ENCODE measurements around the gene LRRFIP1. TPM values are rescaled to one million over a fixed set of nuclear protein-coding genes. Genes with fewer than 3 reads are reported as not detected.

LRRFIP1 gene
- total and polyA plus RNA-seq, 2 donors (not counting 3 experiments of a cell fraction or from before 2014, with no cell fraction given) = 39.2 to 179 TPM

DNA sequence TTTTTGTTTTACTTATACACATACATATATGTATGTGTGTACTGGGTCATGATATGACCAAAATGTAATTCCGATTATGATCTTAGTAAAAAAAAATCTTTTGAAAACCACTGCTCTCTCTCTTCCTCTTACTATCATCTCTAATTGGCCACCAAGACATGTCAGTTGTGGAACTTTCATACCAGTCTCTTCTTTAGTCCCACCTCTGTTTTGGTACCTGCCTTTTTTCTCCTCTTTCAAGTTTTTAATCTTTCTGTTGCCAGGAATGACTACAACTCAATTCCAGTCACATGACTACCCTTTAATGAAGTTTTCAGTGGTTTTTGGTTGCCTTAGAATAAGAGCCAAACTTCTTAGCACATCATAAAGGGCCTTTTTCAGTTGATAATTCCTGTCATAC, 188.2 kb downstream of the LRRFIP1 start:
- H3K27me3 ChIP-seq (ENCODE audit: control insufficient read depth in 2 of 2, insufficient read depth in 2 of 2, low read length in 2 of 2) = peaks cover 4 to 10% of the 10 kb centered on the region in 2 experiments
- H3K9me1 ChIP-seq (replicated peaks; ENCODE audit: control insufficient read depth, extremely low read depth, insufficient read depth, low read length) = no peaks in the 10 kb centered on the region
- no peak overlapping the region for H3K4me2 ChIP-seq (ENCODE audit: insufficient read depth, low read length)
- no peaks in the 10 kb centered on the region for H4K20me1 ChIP-seq (replicated peaks; ENCODE audit: control insufficient read depth, extremely low read depth, insufficient read depth, low read length)
- intact Hi-C loops (cut with micrococcal nuclease) (no loop called here), dilution Hi-C loops (cut with MboI; ENCODE audit: extremely low pct_ligation_motif_present, low sequenced_read_pairs) (no loop called here)
- no peak overlapping the region for H2AFZ ChIP-seq (ENCODE audit: low read depth, low read length)
- TF ChIP-seq, protein P1, sequence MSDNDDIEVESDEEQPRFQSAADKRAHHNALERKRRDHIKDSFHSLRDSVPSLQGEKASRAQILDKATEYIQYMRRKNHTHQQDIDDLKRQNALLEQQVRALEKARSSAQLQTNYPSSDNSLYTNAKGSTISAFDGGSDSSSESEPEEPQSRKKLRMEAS (IDR thresholded peaks at IDR 0.05; ENCODE audit: insufficient read depth, insufficient read length) = no peak
- no peaks in the 10 kb centered on the region for H3K79me2 ChIP-seq (ENCODE audit: control insufficient read depth, insufficient read depth, low read length)
- H3K9ac ChIP-seq (replicated peaks; ENCODE audit: extremely low read depth, insufficient read depth, low read length) = no peak overlapping the region
- H3K4me3 ChIP-seq (replicated peaks in 1 of 3; ENCODE audit: insufficient read depth in 1 of 3, low read depth in 1 of 3, low read length in 3 of 3) = no peak overlapping the region
- no peak for DNase-seq (ENCODE audit: low read depth, low spot score)
- BruUV-seq (replicated peaks) = no TSS peak
- FAIRE-seq = no peak
- no peak overlapping the region for H3K27ac ChIP-seq (ENCODE audit: insufficient read depth, low read depth, low read length)
- H3K4me1 ChIP-seq (ENCODE audit: control insufficient read depth, extremely low read depth, insufficient read depth, low read length) = no peaks in the 10 kb centered on the region
- H3K36me3 ChIP-seq (ENCODE audit: control insufficient read depth in 2 of 2, extremely low read depth in 1 of 2, insufficient read depth in 2 of 2, low read length in 2 of 2) = no peaks in the 10 kb centered on the region
- ChIA-PET CTCF (interaction anchor here (1.2 kb wide), 1 partner anchor 12 kb away, joined by 4 read pairs; no protein-coding TSS in a partner anchor), POLR2A (no interaction called here)
- no peaks in the 10 kb centered on the region for H3K9me3 ChIP-seq (replicated peaks; ENCODE audit: control insufficient read depth, insufficient read depth, low read length)

GRCh38 chr2:237816531-237816930, 189.1 kb downstream of the LRRFIP1 start:
- Histone ChIP-seq H3K9ac (replicated peaks; ENCODE audit: extremely low read depth, insufficient read depth, low read length) (no peak overlapping the region), H3K9me1 (replicated peaks; ENCODE audit: control insufficient read depth, extremely low read depth, insufficient read depth, low read length) (no peaks in the 10 kb centered on the region), H3K27ac (ENCODE audit: insufficient read depth, low read depth, low read length) (no peak overlapping the region), H3K4me1 (ENCODE audit: control insufficient read depth, extremely low read depth, insufficient read depth, low read length) (no peaks in the 10 kb centered on the region), H3K79me2 (ENCODE audit: control insufficient read depth, insufficient read depth, low read length) (no peaks in the 10 kb centered on the region), H3K9me3 (replicated peaks; ENCODE audit: control insufficient read depth, insufficient read depth, low read length) (no peaks in the 10 kb centered on the region), H3K4me2 (ENCODE audit: insufficient read depth, low read length) (no peak overlapping the region), H4K20me1 (replicated peaks; ENCODE audit: control insufficient read depth, extremely low read depth, insufficient read depth, low read length) (no peaks in the 10 kb centered on the region), H3K4me3 (replicated peaks in 1 of 3; ENCODE audit: insufficient read depth in 1 of 3, low read depth in 1 of 3, low read length in 3 of 3) (no peak overlapping the region), H3K27me3 (ENCODE audit: control insufficient read depth in 2 of 2, insufficient read depth in 2 of 2, low read length in 2 of 2) (peaks cover 4 to 7% of the 10 kb centered on the region in 2 experiments), H2AFZ (ENCODE audit: low read depth, low read length) (no peak overlapping the region), H3K36me3 (ENCODE audit: control insufficient read depth in 2 of 2, extremely low read depth in 1 of 2, insufficient read depth in 2 of 2, low read length in 2 of 2) (no peaks in the 10 kb centered on the region)
- no peak for TF ChIP-seq FOS (IDR thresholded peaks at IDR 0.05; ENCODE audit: borderline replicate concordance, insufficient read depth, low read length)
- TF ChIP-seq POLR2AphosphoS5 (IDR thresholded peaks at IDR 0.05; ENCODE audit: insufficient read depth, low read depth, low read length) = no peak
- TF ChIP-seq GATA2 (IDR thresholded peaks at IDR 0.05; ENCODE audit: insufficient read depth, insufficient read length, low read depth, low read length) = no peak
- no peak for TF ChIP-seq EZH2 (IDR thresholded peaks at IDR 0.05; ENCODE audit: borderline replicate concordance, low read depth, low read length, severe bottlenecking)
- no peak for TF ChIP-seq POLR2A (IDR thresholded peaks at IDR 0.05; ENCODE audit: low read depth, low read length)
- no peak for TF ChIP-seq CTCF (IDR thresholded peaks at IDR 0.05; ENCODE audit: extremely low read depth in 1 of 2, insufficient read depth in 1 of 2, low read depth in 1 of 2, low read length in 2 of 2)
- no peak for TF ChIP-seq JUN (IDR thresholded peaks at IDR 0.05; ENCODE audit: borderline replicate concordance, insufficient read depth, insufficient read length, low read depth)
- TF ChIP-seq, protein P1 (IDR thresholded peaks at IDR 0.05; ENCODE audit: insufficient read depth, insufficient read length) = no peak
- TF ChIP-seq MYC (IDR thresholded peaks at IDR 0.05; ENCODE audit: low read depth, low read length) = no peak
- dilution Hi-C loops (cut with MboI; ENCODE audit: extremely low pct_ligation_motif_present, low sequenced_read_pairs) = no loop called here
- POLR2A ChIA-PET = no interaction called here
- DNase-seq (ENCODE audit: low read depth, low spot score) (no peak), FAIRE-seq (no peak)
- no TSS peak for BruUV-seq (replicated peaks)
- intact Hi-C loops (cut with micrococcal nuclease) = no loop called here
- CTCF ChIA-PET = no interaction called here

Measured in endothelial cell of umbilical vein (primary cell).